ENCODE data around the gene TBC1D1. TPM values are rescaled to one million over a fixed set of nuclear protein-coding genes. Genes with fewer than 3 reads are reported as not detected.

The TBC1D1 gene
- total RNA-seq, 4 donors from 2014 or later = 111 to 176 (median 142) TPM

GRCh38 chr4:37951461-37952352 is 60.8 kb downstream of the TBC1D1 start:
- TF ChIP-seq CTCF (IDR thresholded peaks at IDR 0.05 in 4 of 5, conservative IDR thresholded peaks at IDR 0.05 in 1 of 5) = no peak
- TF ChIP-seq POLR2A (IDR thresholded peaks at IDR 0.05) = no peak
- H3K27ac ChIP-seq = no peak overlapping the region
- peaks cover 13 to 16% of the 10 kb centered on the region in 2 donors for H3K4me1 ChIP-seq
- no peak for DNase-seq
- H3K4me3 ChIP-seq = no peak overlapping the region
- no peaks in the 10 kb centered on the region for H3K36me3 ChIP-seq
- in situ Hi-C loops (cut with MboI; ENCODE audit: low sequenced_read_pairs in 4 of 4) = no loop called here
- intact Hi-C loops (cut with DNase I; ENCODE audit: low total_unique reads) = no loop called here
- no peak for ATAC-seq
- no peaks in the 10 kb centered on the region for H3K27me3 ChIP-seq
- H3K9me3 ChIP-seq = no peaks in the 10 kb centered on the region

- Histone ChIP-seq H3K9me3 (no peaks in the 10 kb centered on the region), H3K36me3 (no peaks in the 10 kb centered on the region), H3K4me3 (no peak overlapping the region), H3K4me1 (peaks cover 9 to 16% of the 10 kb centered on the region in 2 donors), H3K27me3 (no peaks in the 10 kb centered on the region), H3K27ac (no peak overlapping the region)
- DNase-seq (no peak), ATAC-seq (no peak)
- intact Hi-C loops (cut with DNase I; ENCODE audit: low total_unique reads) = no loop called here
- TF ChIP-seq CTCF (IDR thresholded peaks at IDR 0.05 in 4 of 5, conservative IDR thresholded peaks at IDR 0.05 in 1 of 5) = no peak
- no peak for TF ChIP-seq POLR2A (IDR thresholded peaks at IDR 0.05)
- in situ Hi-C loops (cut with MboI; ENCODE audit: low sequenced_read_pairs in 4 of 4) = no loop called here
These were observed 62.3 kb downstream of the TBC1D1 start for GRCh38 chr4:37953156-37953555.

GRCh38 chr4:37953620-37954293 is 62.9 kb downstream of the TBC1D1 start:
- no peak overlapping the region for H3K27ac ChIP-seq
- intact Hi-C loops (cut with DNase I; ENCODE audit: low total_unique reads) (no loop called here), in situ Hi-C loops (cut with MboI; ENCODE audit: low sequenced_read_pairs in 4 of 4) (no loop called here)
- no peak for ATAC-seq
- TF ChIP-seq CTCF (IDR thresholded peaks at IDR 0.05 in 4 of 5, conservative IDR thresholded peaks at IDR 0.05 in 1 of 5) = no peak
- TF ChIP-seq POLR2A (IDR thresholded peaks at IDR 0.05) = no peak
- H3K36me3 ChIP-seq = no peaks in the 10 kb centered on the region
- DNase-seq = no peak
- no peaks in the 10 kb centered on the region for H3K27me3 ChIP-seq
- H3K4me1 ChIP-seq = peaks cover 7 to 11% of the 10 kb centered on the region in 2 donors
- no peak overlapping the region for H3K4me3 ChIP-seq
- H3K9me3 ChIP-seq = no peaks in the 10 kb centered on the region

GRCh38 chr4:37956941-37957340 is 66.1 kb downstream of the TBC1D1 start:
- Histone ChIP-seq H3K36me3 (no peaks in the 10 kb centered on the region), H3K4me1 (peaks cover 0 to 5% of the 10 kb centered on the region in 2 donors), H3K4me3 (no peak overlapping the region), H3K9me3 (no peaks in the 10 kb centered on the region), H3K27ac (no peak overlapping the region), H3K27me3 (no peaks in the 10 kb centered on the region)
- ATAC-seq = no peak
- intact Hi-C loops (cut with DNase I; ENCODE audit: low total_unique reads) = no loop called here
- no peak for DNase-seq
- no peak for TF ChIP-seq POLR2A (IDR thresholded peaks at IDR 0.05)
- TF ChIP-seq CTCF (IDR thresholded peaks at IDR 0.05 in 4 of 5, conservative IDR thresholded peaks at IDR 0.05 in 1 of 5) = no peak
- in situ Hi-C loops (cut with MboI; ENCODE audit: low sequenced_read_pairs in 4 of 4) = no loop called here
